Keratinocyte (primary cell): ENCODE data around the gene KRT79. TPM values are rescaled to one million over a fixed set of nuclear protein-coding genes. Genes with fewer than 3 reads are reported as not detected.
A peak's percentile ranks its signal among the peaks of the same experiment; 100 is the strongest.

Experiments used
- DNase-seq: peaks from one replicate; pipeline ENCODE4 v3.0.0-alpha.2; 2011; ENCODE audit warnings: low read depth, missing footprints, low spot score
- FAIRE-seq: peaks from 2 replicates; lab custom pipeline; 2011; peaks lifted over from hg19 to GRCh38; lab: Jason Lieb, UNC
- H2AFZ ChIP-seq: 2 replicates; pipeline ENCODE4 v1.6.0; 2012; ENCODE audit warnings: low read length, control low read depth, inconsistent platforms; ENCODE audit not compliant: control insufficient read depth
- H3K27ac ChIP-seq: 2 replicates; pipeline ENCODE4 v1.5.1; 2011; ENCODE audit warnings: low read length; ENCODE audit not compliant: control insufficient read depth, insufficient read depth
- H3K27me3 ChIP-seq: 3 replicates; pipeline ENCODE4 v1.6.0; 2011; ENCODE audit warnings: low read length; ENCODE audit not compliant: control insufficient read depth, insufficient read depth; ENCODE audit errors: extremely low read depth
- H3K36me3 ChIP-seq, 2 experiments: 2 replicates in 1 of 2; 3 replicates in 1 of 2; pipeline ENCODE4 v1.5.1; 2011; ENCODE audit warnings: low read length in 2 of 2, mild to moderate bottlenecking in 1 of 2; ENCODE audit not compliant: control insufficient read depth in 2 of 2, insufficient read depth in 2 of 2; ENCODE audit errors: extremely low read depth in 1 of 2
- H3K4me1 ChIP-seq: 3 replicates; pipeline ENCODE4 v1.5.1; 2011; ENCODE audit warnings: low read length; ENCODE audit not compliant: control insufficient read depth, insufficient read depth; ENCODE audit errors: extremely low read depth
- H3K4me2 ChIP-seq: 3 replicates; pipeline ENCODE4 v1.6.0; 2011; ENCODE audit warnings: low read depth, low read length; ENCODE audit not compliant: control insufficient read depth, insufficient read depth; ENCODE audit errors: extremely low read depth
- H3K4me3 ChIP-seq, 3 experiments: fragments of 200-600 bp in 1 of 3; sonication (generic) in 1 of 3; 2 replicates in 2 of 3; 3 replicates in 1 of 3; pipeline ENCODE4 v1.5.1; 2011 to 2016; ENCODE audit warnings: low read length in 3 of 3, mild to moderate bottlenecking in 3 of 3, control low read depth in 2 of 3, inconsistent platforms in 1 of 3, low read depth in 1 of 3, mixed read lengths in 1 of 3, mixed run types in 1 of 3, moderate library complexity in 1 of 3; ENCODE audit not compliant: control insufficient read depth in 2 of 3, insufficient read depth in 2 of 3; ENCODE audit errors: extremely low read depth in 1 of 3
- H3K79me2 ChIP-seq: 2 replicates; pipeline ENCODE4 v1.6.0; 2012; ENCODE audit warnings: low read length; ENCODE audit not compliant: control insufficient read depth, insufficient read depth
- H3K9ac ChIP-seq: 3 replicates; pipeline ENCODE4 v1.6.0; 2011; ENCODE audit warnings: low read length; ENCODE audit not compliant: control insufficient read depth, insufficient read depth; ENCODE audit errors: extremely low read depth
- H3K9me1 ChIP-seq: 3 replicates; pipeline ENCODE4 v1.6.0; 2011; ENCODE audit warnings: low read length; ENCODE audit not compliant: control insufficient read depth, insufficient read depth; ENCODE audit errors: extremely low read depth
- H3K9me3 ChIP-seq: 2 replicates; pipeline ENCODE4 v1.5.1; 2012; ENCODE audit warnings: low read depth, low read length; ENCODE audit not compliant: control insufficient read depth
- H4K20me1 ChIP-seq: 3 replicates; pipeline ENCODE4 v1.6.0; 2011; ENCODE audit warnings: low read length; ENCODE audit not compliant: control insufficient read depth, insufficient read depth; ENCODE audit errors: extremely low read depth
- CTCF ChIP-seq, 3 experiments: IDR thresholded peaks in 1 of 3; conservative IDR thresholded peaks in 1 of 3; optimal IDR thresholded peaks in 1 of 3; 2 replicates in 2 of 3; 3 replicates in 1 of 3; pipeline versions ENCODE3 to v1.5.1; 2011; ENCODE audit warnings: low read length in 3 of 3, mild to moderate bottlenecking in 3 of 3, moderate library complexity in 2 of 3, control low read depth in 1 of 3, inconsistent platforms in 1 of 3; ENCODE audit not compliant: insufficient read depth in 2 of 3; ENCODE audit errors: extremely low read depth in 1 of 3
- EZH2 ChIP-seq: IDR thresholded peaks from one replicate; pipeline ENCODE4 v1.6.1; 2012; ENCODE audit warnings: inconsistent platforms, mild to moderate bottlenecking, low read length, moderate library complexity
- dilution Hi-C: fragments of 300-500 bp; cut with MboI; formaldehyde crosslinking; loops from one replicate; pipeline ENCODE4 v1.7.0; 2020; ENCODE audit warnings: low sequenced_read_pairs; ENCODE audit not compliant: extremely low pct_ligation_motif_present
- polyA plus RNA-seq, 5 experiments: library from polyadenylated mRNA; depleted of rRNA in 3 of 5; stranded (reverse) in 3 of 5; stranded (forward) in 1 of 5; unstranded in 1 of 5; fragments of >200 nt; gene quantifications; 1 replicate in 1 of 5; 2 replicates in 3 of 5; 3 replicates in 1 of 5; pipeline versions ENCODE4 v1.2.1 to v1.2.3, GENCODE V29; 2011 to 2012; ENCODE audit warnings: missing spikeins in 2 of 5, low read depth in 1 of 5, low replicate concordance in 1 of 5

KRT79 gene
- polyA plus RNA-seq, 1 donor (not counting 4 experiments of a cell fraction or from before 2014, with no cell fraction given) = 0.09 TPM

- Histone ChIP-seq H3K9ac (peak overlapping the region; percentile 86), H3K4me1 (peaks cover 93% of the 10 kb centered on the region), H3K36me3 (no peaks in the 10 kb centered on the region), H3K4me2 (peak overlapping the region; percentile 81), H3K9me3 (no peaks in the 10 kb centered on the region), H3K79me2 (no peaks in the 10 kb centered on the region), H4K20me1 (no peaks in the 10 kb centered on the region), H3K4me3 (peak overlapping the region in 1 of 3 experiments; percentile 49), H3K27me3 (no peaks in the 10 kb centered on the region), H3K9me1 (no peaks in the 10 kb centered on the region), H3K27ac (peak overlapping the region; percentile 96), H2AFZ (peak overlapping the region; percentile 44)
- no peak for TF ChIP-seq CTCF (optimal IDR thresholded peaks at IDR 0.05 in 1 of 3, IDR thresholded peaks at IDR 0.05 in 1 of 3, conservative IDR thresholded peaks at IDR 0.05 in 1 of 3; ENCODE audit: extremely low read depth in 1 of 3, insufficient read depth in 2 of 3, low read length in 3 of 3)
- no peak for TF ChIP-seq EZH2
- DNase-seq (no peak), FAIRE-seq (no peak)
- dilution Hi-C loops = no loop called here
Observed at GRCh38 chr12:52874573-52875435, 40.7 kb upstream of the KRT79 start.

- Histone ChIP-seq H3K4me2 (peak overlapping the region; percentile 92), H3K9ac (peak overlapping the region; percentile 96), H3K36me3 (no peaks in the 10 kb centered on the region), H3K4me1 (peaks cover 93% of the 10 kb centered on the region), H3K4me3 (peak overlapping the region; percentile 20 to 55 (median 55)), H3K9me3 (no peaks in the 10 kb centered on the region), H3K79me2 (no peaks in the 10 kb centered on the region), H2AFZ (peak overlapping the region; percentile 44), H3K9me1 (no peaks in the 10 kb centered on the region), H4K20me1 (no peaks in the 10 kb centered on the region), H3K27ac (peak overlapping the region; percentile 96), H3K27me3 (no peaks in the 10 kb centered on the region)
- dilution Hi-C loops = no loop called here
- no peak for FAIRE-seq
- no peak for TF ChIP-seq EZH2
- TF ChIP-seq CTCF (optimal IDR thresholded peaks at IDR 0.05 in 1 of 3, IDR thresholded peaks at IDR 0.05 in 1 of 3, conservative IDR thresholded peaks at IDR 0.05 in 1 of 3; ENCODE audit: extremely low read depth in 1 of 3, insufficient read depth in 2 of 3, low read length in 3 of 3) = no peak
- no peak for DNase-seq
Observed at GRCh38 chr12:52873832-52874572, 39.9 kb upstream of the KRT79 start.
